ENCODE measurements around the gene GRPEL1.

GRPEL1 gene

DNA sequence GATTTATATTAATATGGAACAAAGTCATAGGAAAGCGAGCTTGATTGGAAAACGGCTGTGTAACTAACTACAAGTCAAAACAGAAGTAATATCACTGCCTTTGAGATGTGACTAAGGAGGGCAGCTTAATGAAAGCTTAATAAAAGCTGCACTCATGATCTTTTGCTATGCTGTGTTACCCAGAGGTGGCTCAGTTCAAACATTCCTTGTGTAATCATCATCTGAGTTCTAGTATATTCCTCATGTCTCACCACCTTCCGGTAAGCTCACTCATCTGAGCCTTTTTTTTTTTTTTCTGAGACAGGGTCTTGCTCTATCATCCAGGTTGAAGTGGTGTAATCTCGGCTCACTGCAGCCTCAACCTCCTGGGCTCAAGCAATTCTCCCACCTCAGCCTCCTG lies 5.0 kb downstream of the GRPEL1 start:
- TF ChIP-seq ZNF274 (IDR thresholded peaks at IDR 0.05; ENCODE audit: low read depth, low read length): no peak
- no peak overlapping the region for H3K4me3 ChIP-seq (ENCODE audit: low read length)

DNA sequence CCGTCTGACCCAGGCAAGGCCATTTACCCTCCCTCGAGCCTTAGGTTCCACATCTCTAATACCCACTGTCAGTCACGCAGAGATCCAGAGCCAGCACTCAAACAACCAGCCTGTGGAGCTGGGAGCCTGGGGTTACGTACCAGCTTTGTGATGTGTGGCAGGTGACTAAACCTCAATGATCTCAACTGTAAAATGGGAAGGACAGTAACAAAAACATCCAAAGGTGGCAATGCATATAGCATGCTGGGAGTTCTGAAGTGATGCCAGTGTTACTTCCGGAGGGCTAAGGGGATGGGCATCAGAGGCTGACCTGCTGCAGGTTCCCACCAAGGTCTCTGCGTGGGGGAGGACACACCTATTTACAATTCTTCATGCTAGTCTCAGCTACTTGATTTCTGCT lies 6.0 kb downstream of the GRPEL1 start:
- H3K4me3 ChIP-seq (ENCODE audit: low read length): no peak overlapping the region
- TF ChIP-seq ZNF274 (IDR thresholded peaks at IDR 0.05; ENCODE audit: low read depth, low read length): no peak

DNA sequence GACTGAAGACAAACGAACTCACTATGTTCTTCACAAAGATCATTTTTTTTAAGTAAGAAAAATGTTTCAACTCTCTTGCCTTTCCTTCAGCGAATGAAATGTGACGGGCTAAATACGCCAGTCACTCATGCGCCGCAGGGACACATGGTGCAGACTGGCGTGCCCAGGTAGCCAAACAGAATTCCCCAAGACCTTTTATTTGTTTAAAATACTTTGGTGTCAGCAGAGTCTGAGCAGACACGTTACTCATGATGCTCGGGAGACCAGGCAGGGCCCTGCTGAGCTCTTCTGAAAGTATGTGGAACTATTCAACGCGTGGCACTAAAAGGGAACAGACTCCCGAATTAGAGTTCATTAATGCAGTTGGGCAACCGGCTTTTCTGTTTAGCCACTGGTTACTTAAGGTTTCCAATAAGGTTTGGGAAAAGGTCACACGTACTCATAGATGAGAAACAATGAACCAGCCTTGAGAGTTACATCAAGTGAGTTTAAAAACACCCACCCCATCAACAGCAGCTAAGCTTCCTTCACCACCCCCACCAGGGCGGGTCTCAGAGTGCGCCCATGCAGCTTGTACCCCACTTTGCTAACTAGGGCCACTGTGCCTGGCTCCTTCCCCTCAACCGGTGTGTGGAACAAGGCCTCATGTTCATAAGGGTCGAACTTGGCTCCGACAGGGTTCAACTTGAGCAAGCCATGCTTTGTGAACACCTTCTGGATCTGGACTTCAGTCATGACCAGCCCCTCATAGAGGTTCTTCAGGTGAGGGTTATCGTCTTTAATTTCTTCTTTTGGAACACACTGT lies 7.3 kb downstream of the GRPEL1 start:
- H3K4me3 ChIP-seq (ENCODE audit: low read length): no peak overlapping the region
- no peak for TF ChIP-seq ZNF274 (IDR thresholded peaks at IDR 0.05; ENCODE audit: low read depth, low read length)

DNA sequence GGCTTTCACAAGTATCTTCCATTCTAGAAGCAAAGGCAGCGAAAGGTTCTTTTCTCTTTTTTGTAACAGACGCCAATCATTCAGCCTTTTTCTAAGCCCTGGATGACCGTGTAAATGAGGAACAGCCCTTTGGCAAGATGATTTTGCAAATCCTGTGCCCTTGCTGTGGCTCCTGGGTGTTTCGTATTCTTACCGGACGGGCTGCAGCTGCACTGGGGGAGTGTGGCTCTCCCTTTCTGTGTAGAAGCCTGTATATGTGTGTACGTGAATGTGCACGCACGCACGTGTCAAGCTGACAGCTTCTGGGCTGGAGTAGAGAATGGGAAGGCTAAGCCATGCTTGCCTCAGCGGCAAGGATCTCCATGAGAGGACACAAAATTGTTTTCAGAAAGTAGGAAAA lies 8.2 kb downstream of the GRPEL1 start:
- no peak for TF ChIP-seq ZNF274 (IDR thresholded peaks at IDR 0.05; ENCODE audit: low read depth, low read length)
- H3K4me3 ChIP-seq (ENCODE audit: low read length): no peak overlapping the region

DNA sequence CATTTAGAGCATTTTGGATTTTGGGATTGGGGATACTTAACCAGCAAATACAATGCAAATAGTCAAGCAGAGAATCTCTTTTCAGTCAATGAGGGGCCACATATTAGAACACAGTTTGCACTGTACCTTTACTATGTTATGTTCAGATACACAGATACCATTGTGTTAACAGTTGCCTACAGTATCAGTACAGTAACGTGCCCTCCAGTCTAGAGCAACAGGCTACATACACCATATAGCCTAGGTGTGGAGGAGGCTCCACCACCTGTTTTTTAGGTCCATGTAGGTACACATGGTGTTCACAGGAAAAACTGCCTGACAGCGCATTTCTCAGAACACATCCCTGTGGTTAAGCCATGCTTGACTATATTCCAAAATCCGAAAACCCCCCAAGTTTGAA lies 9.1 kb downstream of the GRPEL1 start:
- no peak for TF ChIP-seq ZNF274 (IDR thresholded peaks at IDR 0.05; ENCODE audit: low read depth, low read length)
- no peak overlapping the region for H3K4me3 ChIP-seq (ENCODE audit: low read length)

DNA sequence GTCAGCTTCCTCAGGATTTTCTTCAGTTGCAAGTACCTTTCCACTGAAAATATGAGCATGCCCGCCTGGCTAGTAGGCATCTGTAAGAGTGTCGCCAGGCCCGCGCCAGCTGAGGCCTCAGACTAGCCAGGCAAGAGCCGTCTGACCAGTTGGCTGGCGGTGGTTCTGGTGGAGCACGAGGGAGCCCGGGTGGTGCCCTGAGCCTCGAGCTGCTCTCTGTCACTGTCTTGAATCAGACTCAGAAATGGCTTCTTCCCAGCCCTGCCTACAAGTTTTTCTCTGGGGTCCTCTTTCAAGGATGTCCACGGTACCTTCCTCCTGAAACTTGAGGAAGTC lies 11.9 kb downstream of the GRPEL1 start:
- TF ChIP-seq ZNF274 (IDR thresholded peaks at IDR 0.05; ENCODE audit: low read depth, low read length): no peak
- no peak overlapping the region for H3K4me3 ChIP-seq (ENCODE audit: low read length)

DNA sequence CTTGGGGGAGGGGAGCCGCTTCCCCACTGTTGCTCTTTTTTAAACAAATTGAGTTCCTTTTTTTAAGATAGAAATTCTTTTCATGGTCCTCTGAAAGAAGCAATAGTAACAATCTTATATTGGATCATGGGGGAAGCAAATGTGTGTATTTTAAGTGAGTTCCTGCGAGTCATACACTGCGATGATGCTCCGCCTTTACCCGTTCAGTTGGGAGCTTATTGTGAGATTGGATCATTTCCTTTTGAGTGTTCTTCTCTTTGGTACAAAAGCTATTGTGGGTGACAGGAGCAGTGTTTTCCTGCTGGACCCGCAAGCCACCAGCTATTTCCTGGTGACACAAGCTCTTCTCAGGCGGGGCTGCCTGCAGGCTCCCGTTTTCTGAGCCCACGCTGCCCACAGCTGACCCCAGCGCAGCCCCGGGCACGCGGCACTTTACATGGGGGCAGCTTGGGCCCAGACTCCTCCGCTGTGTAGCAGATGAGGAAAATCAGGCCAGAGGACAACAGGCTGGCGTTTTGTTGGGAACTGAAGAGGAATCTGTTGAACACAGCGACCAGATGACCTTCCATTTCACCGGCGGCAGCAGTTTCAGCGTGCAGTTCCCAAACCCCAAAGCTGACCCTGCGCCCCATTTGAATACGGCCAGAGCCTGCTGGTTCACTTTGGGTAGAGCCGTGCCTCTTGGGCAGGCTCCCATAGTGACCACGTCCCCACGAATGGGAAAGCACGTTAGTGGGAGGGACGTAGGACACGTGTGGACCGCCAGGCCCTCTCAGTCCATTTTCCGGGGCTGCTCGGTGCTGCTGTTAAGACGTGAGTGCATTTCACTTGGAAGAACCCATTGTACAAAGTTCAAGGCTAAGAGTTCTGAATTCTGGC lies 12.5 kb downstream of the GRPEL1 start:
- no peak for TF ChIP-seq ZNF274 (IDR thresholded peaks at IDR 0.05; ENCODE audit: low read depth, low read length)
- no peak overlapping the region for H3K4me3 ChIP-seq (ENCODE audit: low read length)

DNA sequence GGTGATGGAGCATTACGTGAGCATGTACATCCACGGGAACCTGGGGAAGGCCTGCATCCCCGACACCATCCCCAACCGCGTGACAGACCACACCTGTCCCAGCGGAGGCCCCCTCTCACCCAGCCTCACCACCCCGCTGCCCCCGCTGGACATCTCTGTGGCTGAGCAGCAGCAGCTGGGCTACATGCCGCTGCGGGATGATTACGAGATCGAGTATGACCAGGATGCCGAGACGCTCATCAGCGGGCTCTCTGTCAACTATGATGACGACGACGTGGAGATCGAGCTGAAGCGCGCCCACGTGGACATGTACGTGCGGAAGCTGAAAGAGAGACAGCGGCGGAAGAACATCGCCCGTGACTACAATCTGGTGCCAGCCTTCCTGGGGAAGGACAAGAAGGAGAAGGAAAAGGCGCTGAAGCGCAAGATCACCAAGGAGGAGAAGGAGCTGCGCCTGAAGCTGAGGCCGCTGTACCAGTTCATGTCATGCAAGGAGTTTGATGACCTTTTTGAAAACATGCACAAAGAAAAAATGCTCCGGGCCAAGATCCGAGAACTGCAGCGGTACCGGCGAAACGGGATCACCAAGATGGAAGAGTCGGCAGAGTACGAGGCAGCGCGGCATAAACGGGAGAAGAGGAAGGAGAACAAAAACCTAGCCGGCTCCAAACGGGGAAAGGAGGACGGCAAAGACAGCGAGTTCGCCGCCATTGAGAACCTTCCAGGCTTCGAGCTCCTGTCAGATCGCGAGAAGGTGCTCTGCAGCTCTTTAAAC lies 13.6 kb downstream of the GRPEL1 start:
- no peak for TF ChIP-seq ZNF274 (IDR thresholded peaks at IDR 0.05; ENCODE audit: low read depth, low read length)
- no peak overlapping the region for H3K4me3 ChIP-seq (ENCODE audit: low read length)

DNA sequence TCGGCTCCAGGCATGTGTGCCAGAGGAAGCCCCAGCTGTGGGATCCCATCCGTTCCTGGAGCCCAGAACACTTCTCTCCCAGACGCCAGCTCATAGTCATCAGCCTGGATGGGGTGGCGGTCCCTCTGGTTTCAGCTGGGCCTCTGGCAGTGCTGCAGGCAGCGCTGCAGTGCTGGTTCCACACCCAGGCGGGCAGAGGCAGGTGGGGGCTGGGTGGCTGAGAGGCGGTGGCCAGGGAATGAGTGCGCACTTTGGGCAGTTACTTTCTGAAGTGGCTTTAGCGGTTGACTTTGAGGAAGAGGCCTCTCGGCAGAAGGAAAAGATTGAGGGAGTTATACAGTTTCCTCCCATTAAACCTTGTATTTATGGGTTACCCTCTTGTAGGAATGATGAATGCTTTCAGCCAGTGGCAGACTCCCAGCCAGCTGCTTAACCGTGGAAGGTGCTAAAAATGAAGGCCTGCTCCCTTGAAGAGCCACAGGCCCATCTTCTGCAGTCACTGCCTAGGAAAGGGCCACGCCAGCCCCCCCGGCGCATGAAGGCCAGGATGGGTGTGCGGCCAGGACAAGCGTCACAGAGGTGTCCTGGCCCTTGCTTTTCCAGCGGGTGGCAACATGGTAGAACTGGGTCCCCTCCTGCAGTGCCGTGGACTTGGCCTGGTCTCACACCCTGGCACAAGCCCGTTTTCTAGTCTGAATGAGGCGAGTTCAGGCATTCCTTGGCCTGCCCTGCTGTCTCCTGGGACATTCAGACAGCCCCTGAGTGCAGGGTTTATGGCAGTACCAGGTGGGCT lies 14.7 kb downstream of the GRPEL1 start:
- TF ChIP-seq ZNF274 (IDR thresholded peaks at IDR 0.05; ENCODE audit: low read depth, low read length): no peak
- H3K4me3 ChIP-seq (ENCODE audit: low read length): no peak overlapping the region

DNA sequence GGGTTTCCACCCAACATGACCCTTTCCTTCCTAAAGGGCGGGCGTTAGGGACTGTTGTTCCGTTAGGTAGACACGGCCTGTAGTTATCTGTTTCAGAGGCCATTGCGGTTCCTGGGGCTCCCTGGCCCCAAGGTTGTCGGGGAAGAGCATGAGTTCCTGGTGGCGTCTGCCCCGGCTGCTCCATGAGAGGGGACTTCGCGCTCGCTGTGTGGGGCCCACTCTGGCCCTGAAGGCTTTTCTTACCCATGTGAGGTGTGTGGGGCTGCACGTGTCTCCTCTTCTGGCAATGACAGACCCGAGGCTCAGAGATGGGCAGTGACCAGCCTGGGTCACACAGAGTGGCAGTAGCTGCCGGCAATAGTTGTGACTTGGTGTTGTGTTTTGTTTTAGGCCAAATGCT lies 15.6 kb downstream of the GRPEL1 start:
- H3K4me3 ChIP-seq (ENCODE audit: low read length): no peak overlapping the region
- no peak for TF ChIP-seq ZNF274 (IDR thresholded peaks at IDR 0.05; ENCODE audit: low read depth, low read length)

DNA sequence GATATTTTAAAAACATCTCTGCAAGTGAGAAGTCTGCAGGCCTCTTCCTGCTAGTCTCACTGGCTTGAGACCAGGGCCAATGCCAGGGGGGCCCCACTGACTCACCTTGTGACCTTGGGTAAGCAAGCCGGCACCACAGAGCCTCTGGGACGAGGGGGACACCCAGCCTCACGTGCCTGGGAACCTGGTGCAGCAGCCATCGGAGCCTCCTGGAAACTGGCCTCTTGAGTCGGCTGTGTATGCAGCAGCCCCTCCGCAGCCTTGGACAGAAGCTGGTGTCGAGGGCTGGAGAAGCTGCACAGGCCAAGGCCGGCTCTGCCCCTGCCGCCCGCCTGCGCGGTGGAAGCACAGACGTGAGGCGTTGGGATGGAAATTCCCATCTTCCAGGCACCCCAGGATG lies 16.0 kb downstream of the GRPEL1 start:
- no peak for TF ChIP-seq ZNF274 (IDR thresholded peaks at IDR 0.05; ENCODE audit: low read depth, low read length)

DNA sequence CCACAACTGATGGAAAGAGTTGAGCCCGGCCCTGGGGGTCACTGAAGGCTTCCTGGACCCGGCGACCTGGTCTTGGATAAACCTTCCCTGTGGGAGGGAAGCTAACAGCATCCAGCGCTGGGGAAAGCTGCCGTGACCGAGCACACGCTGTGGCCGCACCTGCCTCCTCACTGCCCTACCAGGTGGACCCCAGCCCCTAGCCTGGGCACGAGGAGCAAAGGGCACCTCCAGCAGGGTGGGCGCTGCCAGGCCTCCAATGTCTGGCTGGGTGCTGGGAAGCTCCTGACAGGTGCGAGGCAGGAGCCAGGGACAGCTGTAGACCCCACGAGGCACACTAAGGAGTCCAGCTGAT lies 16.7 kb downstream of the GRPEL1 start:
- no peak for TF ChIP-seq ZNF274 (IDR thresholded peaks at IDR 0.05; ENCODE audit: low read depth, low read length)
- H3K4me3 ChIP-seq (ENCODE audit: low read length): no peak overlapping the region

More for the DNA sequence above, 16.0 kb downstream of the GRPEL1 start:
- H3K4me3 ChIP-seq (ENCODE audit: low read length): no peak overlapping the region

DNA sequence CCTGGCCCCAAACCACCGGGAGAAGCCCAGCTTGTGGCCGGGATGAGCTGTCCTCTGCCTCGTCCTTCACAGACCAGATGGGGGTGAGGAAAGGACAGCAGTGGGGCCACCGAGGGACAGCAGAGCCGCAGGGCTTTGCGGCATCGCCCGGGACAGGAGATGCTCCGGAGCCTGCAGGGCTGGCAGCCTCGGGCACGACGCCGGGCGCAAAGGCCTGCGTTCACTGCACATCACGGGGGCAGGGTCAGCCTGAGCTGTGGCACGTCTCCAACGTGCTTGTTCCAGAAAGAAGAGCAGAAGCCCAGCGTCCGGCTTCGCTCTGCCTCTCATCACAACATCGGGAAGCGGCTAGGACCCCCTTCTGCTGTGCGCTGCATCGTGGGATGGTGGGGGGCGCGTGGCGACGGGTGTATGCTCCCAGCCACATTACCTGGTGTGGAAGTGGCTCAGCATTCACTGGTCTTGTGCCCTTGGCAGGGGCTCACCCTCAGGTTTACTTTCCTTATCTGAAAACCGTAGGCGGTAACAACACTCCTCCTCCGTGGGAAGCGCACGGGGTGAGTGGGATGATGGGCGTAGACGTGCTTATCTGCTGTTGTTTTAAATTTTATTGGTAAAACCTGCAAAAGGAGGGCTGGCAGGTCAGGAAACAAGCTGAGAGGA lies 17.3 kb downstream of the GRPEL1 start:
- no peak for TF ChIP-seq ZNF274 (IDR thresholded peaks at IDR 0.05; ENCODE audit: low read depth, low read length)
- H3K4me3 ChIP-seq (ENCODE audit: low read length): no peak overlapping the region

Data from GM08714 (cell line).